ENCODE measurements around the gene MTUS2.
"Not testable (repeated sequence)": the region's sequence is repeated elsewhere in the genome, so short reads cannot be mapped to it uniquely, and the experiment has no call there.

Gene MTUS2

GRCh38 chr13:28958018-28958417 lies 137.9 kb downstream of the MTUS2 start:
- DNase-seq (ENCODE audit: low spot score), result no peak

- peak; percentile 35 for DNase-seq (ENCODE audit: low spot score)
These were observed 138.3 kb downstream of the MTUS2 start for GRCh38 chr13:28958441-28958840.

- DNase-seq (ENCODE audit: low spot score), result no peak
These were observed 143.9 kb downstream of the MTUS2 start for GRCh38 chr13:28964052-28964451.

GRCh38 chr13:28964803-28965202 lies 144.7 kb downstream of the MTUS2 start:
- DNase-seq (ENCODE audit: low spot score), result no peak

- DNase-seq (ENCODE audit: low spot score), result no peak
These were observed 147.1 kb downstream of the MTUS2 start for GRCh38 chr13:28967029-28967915.

- peak; percentile 19 for DNase-seq (ENCODE audit: low spot score)
These were observed 156.1 kb downstream of the MTUS2 start for GRCh38 chr13:28976195-28976594.

- no peak for DNase-seq (ENCODE audit: low spot score)
These were observed 156.5 kb downstream of the MTUS2 start for GRCh38 chr13:28976636-28977035.

GRCh38 chr13:28978574-28978973 lies 158.4 kb downstream of the MTUS2 start:
- DNase-seq (ENCODE audit: low spot score), result no peak

- no peak for DNase-seq (ENCODE audit: low spot score)
These were observed 161.4 kb downstream of the MTUS2 start for GRCh38 chr13:28981530-28981929.

- no peak for DNase-seq (ENCODE audit: low spot score)
These were observed 163.5 kb downstream of the MTUS2 start for GRCh38 chr13:28983641-28984040.

- no peak for DNase-seq (ENCODE audit: low spot score)
These were observed 164.2 kb downstream of the MTUS2 start for GRCh38 chr13:28984326-28984725.

- DNase-seq (ENCODE audit: low spot score), result no peak
These were observed 164.7 kb downstream of the MTUS2 start for GRCh38 chr13:28984825-28985224.

GRCh38 chr13:28990378-28990777 lies 170.2 kb downstream of the MTUS2 start:
- not testable (repeated sequence) for DNase-seq (ENCODE audit: low spot score)

GRCh38 chr13:28991764-28992163 lies 171.6 kb downstream of the MTUS2 start:
- no peak for DNase-seq (ENCODE audit: low spot score)

- DNase-seq (ENCODE audit: low spot score), result no peak
These were observed 180.7 kb downstream of the MTUS2 start for GRCh38 chr13:29000826-29001225.

GRCh38 chr13:29005035-29005762 lies 185.1 kb downstream of the MTUS2 start:
- no peak for DNase-seq (ENCODE audit: low spot score)

GRCh38 chr13:29005763-29006120 lies 185.6 kb downstream of the MTUS2 start:
- no peak for DNase-seq (ENCODE audit: low spot score)

GRCh38 chr13:29006359-29006850 lies 186.3 kb downstream of the MTUS2 start:
- no peak for DNase-seq (ENCODE audit: low spot score)

- DNase-seq (ENCODE audit: low spot score), result no peak
These were observed 188.2 kb downstream of the MTUS2 start for GRCh38 chr13:29008296-29008695.

- no peak for DNase-seq (ENCODE audit: low spot score)
These were observed 200.2 kb downstream of the MTUS2 start for GRCh38 chr13:29020314-29020713.

GRCh38 chr13:29021311-29021710 lies 201.2 kb downstream of the MTUS2 start:
- no peak for DNase-seq (ENCODE audit: low spot score)

GRCh38 chr13:29021717-29022116 lies 201.6 kb downstream of the MTUS2 start:
- DNase-seq (ENCODE audit: low spot score), result no peak

GRCh38 chr13:29022410-29022809 lies 202.3 kb downstream of the MTUS2 start:
- no peak for DNase-seq (ENCODE audit: low spot score)
